ENCODE data around the gene OR6A2. TPM values are rescaled to one million over a fixed set of nuclear protein-coding genes. Genes with fewer than 3 reads are reported as not detected.

The OR6A2 gene
- total RNA-seq, result 0.65 and 3.4 TPM in 2 replicates

GRCh38 chr11:6799402-6799801 is at the start of gene OR6A2:
Gene OR6A2, minus strand, starts transcription at chr11:6799689. Its CDS starts 3,981 bp downstream, at chr11:6795708.

GRCh38 chr11:6845383-6845782 is 45.9 kb upstream of the OR6A2 start, which contains the start of gene OR10A5:
Gene OR10A5, plus strand, starts transcription at chr11:6845683. Its CDS starts 0 bp downstream, at chr11:6845683.

DNA sequence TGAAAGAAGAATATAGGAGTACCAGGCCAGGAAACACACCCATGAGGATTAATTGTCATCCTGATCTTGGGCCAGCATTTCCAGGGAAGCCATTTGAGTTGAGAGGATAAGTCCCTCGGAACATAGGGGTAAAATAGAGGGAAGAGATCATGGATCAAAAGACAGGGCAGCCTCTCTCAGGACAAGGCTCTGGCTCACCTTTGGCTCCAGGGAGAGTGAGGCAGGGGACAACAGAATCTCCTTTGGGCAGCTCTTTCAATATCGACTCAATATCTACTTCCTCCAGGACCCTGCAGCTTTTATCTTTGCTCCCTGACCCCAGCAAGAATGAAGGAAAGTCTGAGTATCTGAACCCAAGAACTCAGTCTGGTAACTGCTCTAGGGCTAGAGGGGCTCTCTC is 16.8 kb downstream of the OR6A2 start, which contains the start of gene OR2AG1:
Gene OR2AG1, plus strand, starts transcription at position 301 of the 400 bp plus-strand sequence. CDS start 2,018 bp downstream, outside the sequence.

GRCh38 chr11:6771926-6772893 is 27.3 kb downstream of the OR6A2 start, which contains the start of gene OR2AG2:
Gene OR2AG2, minus strand, starts transcription at chr11:6771976. Its CDS starts 3,019 bp downstream, at chr11:6768957.

Other genes with a start within 250 kb of the OR6A2 start
- 7.4 and 23.3 TPM in 2 replicates for gene RRP8, start 196.1 kb downstream of the OR6A2 start, total RNA-seq
- gene ILK, start 195.9 kb downstream of the OR6A2 start, total RNA-seq, result 130 and 151 TPM in 2 replicates
- 33.9 and 42.9 TPM in 2 replicates for gene TAF10, start 187.5 kb downstream of the OR6A2 start, total RNA-seq
- gene TPP1, start 180.3 kb downstream of the OR6A2 start, total RNA-seq, result 55.4 and 57.9 TPM in 2 replicates
- gene DCHS1, start 143.9 kb downstream of the OR6A2 start, total RNA-seq, result 1.9 and 2.5 TPM in 2 replicates
- 36.6 and 44.0 TPM in 2 replicates for gene MRPL17, start 116.3 kb downstream of the OR6A2 start, total RNA-seq
- not detected in 2 replicates for gene OR2AG2, start 27.7 kb downstream of the OR6A2 start, total RNA-seq
- gene OR2AG1, start 16.7 kb downstream of the OR6A2 start, total RNA-seq, result not detected in 2 replicates
- not detected in 2 replicates for gene OR10A5, start 46.0 kb upstream of the OR6A2 start, total RNA-seq
- gene OR10A2, start 63.4 kb upstream of the OR6A2 start, total RNA-seq, result not detected in 2 replicates
- gene OR10A4, start 76.9 kb upstream of the OR6A2 start, total RNA-seq, result not detected in 2 replicates
- gene OR2D2, start 92.8 kb upstream of the OR6A2 start, total RNA-seq, result not detected in 2 replicates
- not detected in 2 replicates for gene OR2D3, start 121.3 kb upstream of the OR6A2 start, total RNA-seq
- gene ZNF215, start 126.7 kb upstream of the OR6A2 start, total RNA-seq, result 3.1 and 6.7 TPM in 2 replicates
- gene ZNF214, start 220.7 kb upstream of the OR6A2 start, total RNA-seq, result 1.8 and 5.8 TPM in 2 replicates
- 0.49 TPM in 1 of 2 replicates, not detected in the other for gene NLRP14, start 220.8 kb upstream of the OR6A2 start, total RNA-seq